GM21367 (cell line): Measurements from ENCODE around the gene TSSK6.

Experiments used
- ATAC-seq: cut with Tn5 transposase; IDR thresholded peaks from one replicate; pipeline ENCODE4 v1.9.1; 2021; ENCODE audit not compliant: unreplicated experiment

TSSK6 gene

DNA sequence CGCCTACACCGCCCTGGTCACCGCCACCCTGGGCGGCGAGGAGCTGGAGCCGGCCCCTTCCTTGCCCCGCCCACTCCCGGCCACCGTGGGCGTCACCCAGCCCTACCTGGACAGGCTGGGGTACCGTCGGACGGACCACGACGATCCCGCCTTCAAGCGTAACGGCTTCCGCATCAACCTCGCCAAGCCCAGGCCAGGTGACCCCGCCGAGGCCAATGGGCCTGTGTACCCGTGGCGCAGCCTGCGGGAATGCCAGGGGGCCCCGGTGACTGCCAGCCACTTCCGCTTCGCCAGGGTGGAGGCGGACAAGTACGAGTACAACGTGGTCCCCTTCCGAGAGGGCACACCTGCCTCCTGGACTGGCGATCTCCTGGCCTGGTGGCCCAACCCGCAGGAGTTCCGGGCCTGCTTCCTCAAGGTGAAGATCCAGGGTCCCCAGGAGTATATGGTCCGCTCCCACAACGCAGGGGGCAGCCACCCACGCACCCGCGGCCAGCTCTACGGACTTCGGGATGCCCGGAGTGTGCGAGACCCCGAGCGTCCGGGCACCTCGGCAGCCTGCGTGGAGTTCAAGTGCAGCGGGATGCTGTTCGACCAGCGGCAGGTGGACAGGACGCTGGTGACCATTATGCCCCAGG is 29.7 kb upstream of the TSSK6 start:
- no peak for ATAC-seq

DNA sequence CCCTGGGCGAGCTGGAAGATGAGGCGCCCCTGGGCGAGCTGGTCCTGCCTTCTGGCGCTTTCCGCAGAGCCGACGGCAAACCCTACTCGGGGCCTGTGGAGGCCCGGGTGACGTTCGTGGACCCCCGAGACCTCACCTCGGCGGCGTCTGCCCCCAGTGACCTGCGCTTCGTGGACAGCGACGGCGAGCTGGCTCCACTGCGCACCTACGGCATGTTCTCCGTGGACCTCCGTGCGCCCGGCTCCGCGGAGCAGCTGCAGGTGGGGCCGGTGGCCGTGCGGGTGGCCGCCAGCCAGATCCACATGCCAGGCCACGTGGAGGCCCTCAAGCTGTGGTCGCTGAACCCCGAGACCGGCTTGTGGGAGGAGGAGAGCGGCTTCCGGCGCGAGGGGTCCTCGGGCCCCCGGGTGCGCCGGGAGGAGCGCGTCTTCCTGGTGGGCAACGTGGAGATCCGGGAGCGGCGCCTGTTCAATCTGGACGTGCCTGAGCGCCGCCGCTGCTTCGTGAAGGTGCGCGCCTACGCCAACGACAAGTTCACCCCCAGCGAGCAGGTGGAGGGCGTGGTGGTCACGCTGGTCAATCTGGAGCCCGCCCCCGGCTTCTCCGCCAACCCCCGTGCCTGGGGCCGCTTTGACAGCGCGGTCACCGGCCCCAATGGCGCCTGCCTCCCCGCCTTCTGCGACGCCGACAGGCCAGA is 29.1 kb upstream of the TSSK6 start:
- ATAC-seq: no peak

DNA sequence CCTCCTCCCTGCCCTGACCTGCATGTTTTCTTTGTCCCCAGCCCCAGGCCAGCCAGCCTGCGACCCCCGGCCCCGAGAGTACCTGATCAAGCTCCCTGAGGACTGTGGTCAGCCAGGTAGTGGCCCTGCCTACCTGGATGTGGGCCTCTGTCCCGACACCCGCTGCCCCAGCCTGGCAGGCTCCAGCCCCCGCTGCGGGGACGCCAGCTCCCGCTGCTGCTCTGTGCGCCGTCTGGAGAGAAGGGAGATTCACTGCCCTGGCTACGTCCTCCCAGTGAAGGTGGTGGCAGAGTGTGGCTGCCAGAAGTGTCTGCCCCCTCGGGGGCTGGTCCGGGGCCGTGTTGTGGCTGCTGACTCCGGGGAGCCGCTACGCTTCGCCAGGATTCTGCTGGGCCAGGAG is 28.3 kb upstream of the TSSK6 start:
- ATAC-seq: no peak

DNA sequence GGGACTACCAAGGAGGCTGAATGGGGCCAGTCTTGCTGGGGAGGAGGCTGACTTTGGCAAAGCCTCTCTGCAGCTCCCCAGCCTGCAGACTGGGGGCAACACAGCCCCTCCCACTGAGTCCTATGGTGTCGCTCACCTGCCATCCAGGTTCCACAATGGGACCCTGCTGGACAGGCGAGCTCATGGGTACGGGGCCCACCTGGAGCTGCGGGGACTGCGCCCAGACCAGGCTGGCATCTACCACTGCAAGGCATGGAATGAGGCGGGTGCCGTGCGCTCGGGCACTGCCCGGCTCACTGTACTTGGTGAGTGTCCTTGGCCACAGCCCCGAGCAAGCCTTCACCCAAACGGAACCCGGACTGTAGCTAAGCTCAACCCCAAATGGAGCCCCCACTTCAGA is 27.8 kb upstream of the TSSK6 start:
- no peak for ATAC-seq

DNA sequence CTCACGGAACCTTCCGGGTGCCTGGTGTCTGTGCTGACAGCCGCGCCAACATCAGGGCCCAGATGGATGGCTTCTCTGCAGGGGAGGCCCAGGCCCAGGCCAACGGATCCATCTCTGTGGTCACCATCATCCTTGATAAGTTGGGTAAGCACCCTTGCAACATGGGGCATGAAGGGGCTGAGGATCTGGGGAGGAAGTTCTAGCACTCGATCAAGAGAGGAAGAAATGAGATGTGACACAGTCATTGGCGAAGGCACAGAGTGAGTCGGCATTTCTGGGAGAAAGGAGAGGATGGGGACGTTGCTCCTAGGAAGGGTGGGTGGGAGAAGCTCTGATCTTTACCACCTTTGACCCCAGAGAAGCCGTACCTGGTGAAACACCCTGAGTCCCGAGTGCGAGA is 27.2 kb upstream of the TSSK6 start:
- ATAC-seq: no peak

DNA sequence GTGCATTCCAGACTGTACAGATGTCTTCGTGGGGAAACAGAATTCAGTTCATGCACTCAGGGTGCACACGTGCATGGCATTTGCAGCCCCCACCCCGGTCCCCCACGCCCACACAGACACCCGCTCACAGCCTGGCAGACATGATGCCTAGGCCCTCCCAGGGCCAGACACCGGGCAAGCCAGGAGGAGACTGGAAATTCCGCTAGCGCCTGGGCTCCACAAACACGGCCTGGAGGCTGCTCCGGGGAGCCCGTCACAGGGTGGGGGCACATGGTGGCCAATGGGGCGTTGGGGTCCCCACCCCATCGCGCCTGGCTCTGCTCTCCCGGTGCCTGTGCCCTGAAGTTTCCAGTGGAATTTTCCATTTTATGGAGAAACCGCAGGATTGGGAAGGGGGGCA is 26.3 kb upstream of the TSSK6 start:
- no peak for ATAC-seq

DNA sequence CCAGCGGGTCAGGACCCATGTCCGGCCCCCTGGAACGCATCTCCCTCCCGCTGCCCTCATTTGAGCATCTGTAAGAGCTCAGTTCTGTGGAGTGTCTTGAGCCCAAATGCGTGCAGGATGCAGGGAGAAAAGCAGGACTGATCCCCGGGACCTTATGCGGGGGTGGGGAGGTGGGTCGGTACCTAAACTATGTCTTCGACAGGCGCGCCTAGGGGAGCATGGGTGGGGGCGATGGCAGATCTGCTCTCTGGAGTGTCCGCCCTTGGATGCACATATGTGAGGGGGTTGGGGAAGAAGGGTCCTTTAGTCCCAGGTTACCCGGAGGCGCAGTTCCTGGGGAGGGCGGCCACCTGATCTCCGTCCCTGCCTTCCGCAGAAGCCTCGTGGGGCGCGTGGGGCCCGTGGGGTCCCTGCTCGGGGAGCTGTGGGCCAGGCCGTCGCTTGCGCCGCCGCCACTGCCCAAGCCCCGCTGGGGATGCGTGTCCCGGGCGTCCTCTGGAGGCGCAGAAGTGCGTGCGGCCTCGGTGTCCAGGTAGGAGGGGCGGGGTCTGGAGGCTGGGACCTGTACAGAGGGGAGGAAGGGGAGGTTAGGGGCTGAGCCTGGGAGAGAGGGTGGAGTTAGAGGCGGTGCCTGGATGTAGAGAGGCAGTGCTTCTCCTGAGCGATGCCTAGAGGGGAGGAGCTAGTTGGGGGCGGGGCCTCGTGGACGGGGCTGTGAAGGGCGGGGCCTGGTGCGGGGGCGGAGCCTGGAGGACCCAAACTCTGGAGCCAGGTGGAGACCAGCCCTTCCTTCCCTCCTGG is 25.6 kb upstream of the TSSK6 start:
- ATAC-seq: no peak

DNA sequence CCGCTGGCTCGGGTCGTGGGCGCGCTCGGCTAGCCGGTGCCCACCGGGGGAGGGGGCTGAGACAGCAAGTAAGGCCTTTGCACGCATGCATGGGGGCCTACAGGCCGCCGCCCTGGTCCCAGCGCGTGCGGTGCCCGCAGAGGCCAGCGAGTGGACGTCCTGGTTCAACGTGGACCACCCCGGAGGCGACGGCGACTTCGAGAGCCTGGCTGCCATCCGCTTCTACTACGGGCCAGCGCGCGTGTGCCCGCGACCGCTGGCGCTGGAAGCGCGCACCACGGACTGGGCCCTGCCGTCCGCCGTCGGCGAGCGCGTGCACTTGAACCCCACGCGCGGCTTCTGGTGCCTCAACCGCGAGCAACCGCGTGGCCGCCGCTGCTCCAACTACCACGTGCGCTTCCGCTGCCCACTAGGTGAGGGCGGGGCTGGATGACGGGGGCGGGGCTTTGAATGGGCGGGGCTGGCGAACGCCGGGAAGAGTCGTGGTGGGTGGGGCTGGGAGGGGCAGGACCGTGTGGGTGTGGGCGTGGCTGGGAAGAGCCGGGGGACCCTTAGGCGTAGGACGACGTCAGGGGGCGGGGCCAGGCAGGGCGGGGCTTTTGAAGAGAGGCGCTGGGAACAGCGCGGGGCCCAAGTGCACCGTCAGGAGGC is 24.8 kb upstream of the TSSK6 start:
- no peak for ATAC-seq

DNA sequence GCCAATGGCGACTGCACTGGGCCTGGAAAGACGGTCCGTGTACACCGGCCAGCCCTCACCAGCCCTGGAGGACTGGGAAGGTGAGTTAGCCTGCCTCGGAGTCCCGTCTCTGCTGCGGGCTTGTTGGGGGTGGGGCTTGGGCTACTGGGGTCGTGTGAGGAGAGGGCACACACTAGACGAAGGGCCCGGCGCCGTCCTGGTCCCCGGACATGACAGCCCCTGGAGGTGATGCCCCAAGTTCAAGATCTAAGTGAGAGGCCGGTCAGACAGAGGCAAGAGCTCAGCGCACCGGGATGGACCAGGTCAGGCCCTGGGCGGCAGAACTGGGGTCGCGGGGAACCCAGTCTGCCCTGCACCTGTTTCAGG is 24.3 kb upstream of the TSSK6 start:
- no peak for ATAC-seq

DNA sequence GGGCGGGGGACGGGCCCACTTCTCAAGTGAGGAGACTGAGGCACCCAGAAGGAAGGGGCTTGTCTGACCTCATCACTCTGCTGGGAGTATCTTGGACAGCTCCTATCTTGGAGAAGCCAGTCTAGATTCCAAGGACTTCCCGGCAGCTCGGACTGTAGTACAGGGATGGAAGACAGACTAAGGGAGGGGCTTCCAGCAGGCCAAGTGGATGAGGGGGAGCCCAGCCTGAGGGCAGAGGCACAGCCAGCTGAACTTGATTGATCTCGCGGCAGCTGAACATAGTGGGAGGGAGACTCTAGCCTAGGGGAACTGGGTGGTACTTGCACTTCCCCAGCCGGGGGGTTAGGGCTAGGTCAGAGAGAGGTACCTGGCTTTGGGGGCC is 23.4 kb upstream of the TSSK6 start:
- ATAC-seq: no peak

DNA sequence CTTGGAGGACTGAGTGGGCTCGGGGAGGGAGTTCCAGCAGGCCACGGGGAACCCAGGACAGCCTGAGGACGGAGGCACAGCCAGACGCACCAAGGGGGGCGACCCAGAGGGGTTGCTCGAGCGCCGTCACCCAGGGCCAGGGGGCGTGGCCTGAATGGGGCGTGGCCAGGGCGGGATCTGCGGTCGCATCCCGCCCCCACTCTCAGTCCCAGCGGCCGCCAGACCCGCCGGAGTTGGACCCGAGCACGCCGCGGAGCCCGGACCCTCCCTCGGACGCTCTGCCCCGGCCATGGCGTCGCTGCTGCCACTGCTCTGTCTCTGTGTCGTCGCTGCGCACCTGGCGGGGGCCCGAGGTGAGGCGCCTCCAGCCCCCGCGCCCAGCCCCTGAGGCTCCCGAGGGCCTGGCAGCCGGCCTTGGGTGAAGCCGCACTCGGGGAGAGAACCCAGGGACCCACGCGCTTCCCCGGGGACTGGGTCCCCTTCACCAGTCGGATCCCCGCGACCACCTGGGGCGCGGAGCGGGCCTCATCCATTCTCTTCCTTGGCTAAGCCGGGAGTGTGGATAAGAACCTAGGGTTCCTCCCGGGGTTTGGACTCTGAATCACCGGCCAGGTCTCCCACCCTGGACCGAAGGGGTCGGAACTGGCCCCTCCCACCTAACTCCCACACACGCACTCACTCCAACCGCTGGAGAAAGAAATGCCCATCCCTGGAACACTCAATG is 22.9 kb upstream of the TSSK6 start, which contains the start of gene CILP2:
Gene CILP2 (plus strand): TSS at position 205 of the 724 bp plus-strand sequence. CDS start 85 bp downstream, at position 290.
- no peak for ATAC-seq

DNA sequence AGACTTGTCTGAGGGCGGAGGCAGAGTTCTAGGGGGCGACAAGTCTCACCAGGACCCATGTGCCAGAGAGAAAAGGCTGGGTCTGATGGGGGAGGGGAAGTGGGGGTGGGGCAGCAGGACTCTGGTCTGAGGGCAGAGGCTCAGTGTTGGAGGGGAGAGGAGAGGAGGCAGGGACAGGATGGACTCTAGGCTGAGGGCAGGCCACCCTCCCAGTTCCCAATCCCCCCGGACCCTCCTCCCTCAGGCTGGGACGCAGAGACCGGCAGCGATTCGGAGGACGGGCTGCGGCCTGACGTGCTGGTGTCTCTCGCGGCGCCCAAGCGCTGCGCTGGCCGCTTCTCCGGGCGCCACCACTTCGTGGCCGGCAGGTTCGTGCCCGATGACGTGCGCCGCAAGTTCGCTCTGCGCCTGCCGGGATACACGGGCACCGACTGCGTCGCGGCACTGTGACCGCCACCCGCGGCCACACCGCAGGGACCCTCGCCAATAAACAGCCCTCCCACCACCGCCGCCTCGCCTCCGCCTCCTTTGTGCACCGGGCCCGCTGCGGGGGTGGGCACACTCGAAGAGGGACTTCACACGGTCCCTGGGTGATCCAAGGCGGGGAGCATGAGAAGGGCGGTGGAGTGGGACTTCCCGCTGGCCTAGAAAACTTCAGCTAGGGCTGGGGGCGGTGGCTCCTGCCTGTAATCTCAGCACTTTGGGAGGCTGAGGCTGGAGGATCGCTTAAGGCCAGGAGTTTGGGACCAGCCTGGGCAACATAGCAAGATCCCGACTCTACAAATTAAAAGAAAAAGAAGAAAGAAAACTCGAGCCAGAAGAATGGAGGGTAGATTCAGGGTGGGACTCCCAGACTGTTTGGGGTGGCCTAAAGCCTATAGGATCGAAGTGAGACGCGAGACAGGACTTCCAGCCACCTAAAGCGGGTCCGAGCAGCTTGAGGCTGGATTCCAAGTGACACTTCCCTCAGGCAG is 22.0 kb upstream of the TSSK6 start:
- ATAC-seq: no peak

DNA sequence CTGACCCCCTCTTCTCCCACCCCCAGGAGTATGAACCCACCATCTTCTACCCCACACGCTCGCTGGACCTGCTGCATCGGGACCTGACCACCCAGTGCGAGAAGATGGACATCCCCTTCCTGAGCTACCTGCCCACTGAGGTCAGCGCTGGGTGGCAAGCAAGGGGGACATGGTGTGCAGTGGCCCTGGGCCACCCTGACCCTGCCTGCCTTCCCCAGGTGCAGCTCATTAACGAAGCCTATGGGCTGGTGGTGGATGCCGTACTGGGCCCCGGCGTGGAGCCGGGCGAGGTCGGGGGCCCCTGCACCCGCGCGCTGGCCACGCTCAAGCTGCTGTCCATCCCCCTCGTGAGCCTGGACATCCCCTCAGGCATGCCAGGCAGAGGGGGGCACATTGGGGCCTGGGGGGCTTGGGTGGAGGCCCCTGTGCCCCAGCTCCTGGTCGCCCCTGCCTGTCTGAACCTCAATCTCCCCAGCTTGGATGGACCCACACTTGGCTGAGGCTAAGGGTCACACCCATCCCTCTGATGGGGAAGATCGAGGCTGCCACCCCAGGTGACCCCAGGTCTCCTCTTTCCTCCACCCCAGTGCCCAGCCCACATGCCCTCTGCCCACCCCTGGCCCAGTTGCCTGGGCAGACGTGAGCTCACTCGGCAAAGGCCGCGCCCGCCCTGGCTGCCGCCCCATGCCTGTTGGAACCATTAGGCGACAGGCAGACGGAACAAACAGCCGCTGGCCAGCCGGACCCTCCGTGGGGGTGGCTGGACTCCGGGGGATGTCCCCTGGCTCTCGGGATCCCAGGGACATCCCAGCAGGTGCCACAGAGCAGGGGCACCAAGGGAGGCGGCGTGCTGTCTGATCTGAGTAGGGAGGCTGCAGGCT is 20.2 kb upstream of the TSSK6 start:
- ATAC-seq: no peak

DNA sequence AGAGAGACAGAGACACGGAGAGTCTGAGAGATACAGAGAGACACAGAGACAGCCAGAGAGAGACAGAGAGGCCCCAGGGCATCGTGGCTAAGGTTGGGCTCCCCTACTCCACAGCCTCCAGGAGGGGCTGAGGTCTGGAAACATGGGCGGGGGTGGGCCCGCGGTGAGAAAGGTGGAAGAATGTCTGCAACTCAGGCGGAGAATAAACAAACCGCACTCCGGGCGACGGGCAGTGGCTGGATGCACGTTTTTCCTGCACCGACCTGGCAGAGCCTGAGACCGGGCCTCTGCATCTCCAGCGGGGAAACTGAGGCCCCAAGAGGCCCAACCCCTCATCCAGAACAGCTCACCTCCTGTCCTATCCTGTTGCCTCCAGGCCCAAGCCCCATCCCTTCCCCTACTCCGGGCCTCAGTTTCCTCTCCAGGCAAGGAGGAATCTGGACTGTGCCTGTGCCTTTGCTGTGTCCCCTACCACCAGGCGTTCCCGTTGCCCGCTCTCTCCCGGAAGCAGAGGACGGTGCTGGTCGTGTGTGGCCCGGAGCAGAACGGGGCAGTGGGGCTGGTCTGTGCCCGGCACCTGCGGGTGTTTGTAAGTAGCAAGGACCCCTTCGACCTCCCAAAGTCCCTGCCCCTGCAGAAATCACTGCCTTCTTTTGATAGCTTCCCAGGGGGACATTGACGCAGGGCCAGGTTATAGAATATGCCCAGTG is 19.4 kb upstream of the TSSK6 start:
- no peak for ATAC-seq

DNA sequence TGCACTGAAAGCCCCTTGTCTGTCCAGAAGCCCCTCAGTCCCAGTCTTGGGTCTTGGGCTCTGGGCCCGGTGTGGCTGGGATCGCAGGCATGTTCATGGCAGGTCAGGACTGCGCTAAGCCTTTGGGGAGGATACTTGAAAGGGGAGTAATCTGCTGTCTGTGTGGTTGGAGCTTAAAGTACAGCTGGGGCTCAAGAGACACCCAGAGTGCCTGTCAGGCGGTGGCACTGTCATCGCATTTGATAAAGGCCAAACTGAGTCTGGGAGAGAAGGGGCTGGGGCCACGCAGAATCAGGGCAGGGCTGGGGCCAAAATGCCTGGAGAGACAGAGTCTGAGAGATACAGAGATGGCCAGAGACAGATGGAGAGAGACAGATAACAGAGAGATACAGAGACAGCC is 18.5 kb upstream of the TSSK6 start:
- ATAC-seq: no peak

DNA sequence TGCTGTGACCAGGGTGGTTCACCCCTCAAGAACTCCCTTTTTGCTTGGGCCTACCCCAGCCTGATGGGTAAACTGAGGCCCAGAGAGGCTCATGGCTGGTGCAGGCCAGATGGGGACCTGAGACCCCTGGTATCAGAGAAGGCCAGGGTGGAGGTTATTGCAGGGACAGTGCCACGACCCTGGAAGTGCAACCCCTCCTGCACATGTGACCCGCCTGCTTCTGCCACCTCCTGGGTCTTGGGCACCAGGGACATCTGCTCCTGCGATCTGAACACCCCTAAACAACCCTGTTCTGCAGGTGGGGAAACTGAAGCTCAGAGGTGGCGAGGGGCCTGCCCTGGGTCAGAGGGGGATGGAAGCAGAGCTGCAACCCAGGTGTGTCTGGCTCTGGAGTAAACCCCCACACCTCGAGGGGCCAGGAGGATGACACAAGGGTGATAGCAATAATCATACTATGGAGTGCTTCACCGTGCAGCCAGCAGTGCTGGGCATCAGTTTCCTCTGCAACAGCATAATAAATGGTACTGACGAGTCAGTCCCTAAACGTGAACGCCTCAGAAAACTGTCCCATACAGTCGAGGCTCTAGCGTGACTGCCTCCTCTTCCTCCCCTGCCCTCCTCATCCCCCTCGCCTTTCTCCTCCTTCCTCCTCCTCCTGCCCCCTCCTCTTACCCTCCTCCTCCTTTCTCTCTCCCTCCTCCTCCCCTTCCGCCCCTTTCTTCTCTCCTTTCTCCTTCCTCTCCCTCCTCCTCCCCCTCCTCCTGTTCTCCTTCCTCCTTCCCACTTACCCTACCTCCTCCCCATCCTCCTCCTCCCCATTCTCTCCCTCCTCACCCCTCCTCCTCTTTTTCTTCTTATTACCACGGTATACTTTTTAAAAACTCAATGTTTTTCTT is 17.7 kb upstream of the TSSK6 start:
- no peak for ATAC-seq
